Heart left ventricle (tissue), 13 donors: Measurements from ENCODE around the gene RUNX2.

ENCODE experiments used
- CTCF ChIP-seq, 12 donors: fragments of 200-600 bp; sonication (generic) in 4 of 12; IDR thresholded peaks; one replicate each; pipeline versions ENCODE4 v1.5.0 to v1.8.0; 2018 to 2022; ENCODE audit warnings: antibody characterized with exemption in 12 of 12, mild to moderate bottlenecking in 5 of 12
- POLR2A ChIP-seq, 2 donors: fragments of 450-650 bp; IDR thresholded peaks; one replicate each; pipeline ENCODE4 v1.6.1; 2017; ENCODE audit warnings: antibody characterized with exemption in 2 of 2, mild to moderate bottlenecking in 2 of 2, moderate library complexity in 2 of 2
- donor health status: ischemic (EF 13 %, LVEDD 7.1; RV severe dilation, severe dysfunction).
- donor health status: DM: no; HTN: yes; CAD: no.
- donor health status: DM: no; HTN: no; CAD: no.
- donor health status: ischemic (EF 25% LVEDD 6.9; RV normal size, moderate dysfunction).
- donor health status: ischemic (EF 25% LVEDD 5.7; RV mildly dilated, moderate dysfunction).
- donor health status: ischemic (EF 35%, LVEDD 5.7; RV mildly dilated, moderate dysfunction).
- donor health status: nonischemic (EF 11% LVEDD 7.7; RV severe dilation, severe dysfunction).
- donor health status: DM: yes; HTN: yes; CAD: no.
- donor health status: PGD.
- donor health status: ischemic (EF 29% LVEDD 5.4; RV normal size, mild dysfunction).
- donor health status: nonischemic (EF 23%, LVEDD 6.1; RV moderate dilation, normal function).

DNA sequence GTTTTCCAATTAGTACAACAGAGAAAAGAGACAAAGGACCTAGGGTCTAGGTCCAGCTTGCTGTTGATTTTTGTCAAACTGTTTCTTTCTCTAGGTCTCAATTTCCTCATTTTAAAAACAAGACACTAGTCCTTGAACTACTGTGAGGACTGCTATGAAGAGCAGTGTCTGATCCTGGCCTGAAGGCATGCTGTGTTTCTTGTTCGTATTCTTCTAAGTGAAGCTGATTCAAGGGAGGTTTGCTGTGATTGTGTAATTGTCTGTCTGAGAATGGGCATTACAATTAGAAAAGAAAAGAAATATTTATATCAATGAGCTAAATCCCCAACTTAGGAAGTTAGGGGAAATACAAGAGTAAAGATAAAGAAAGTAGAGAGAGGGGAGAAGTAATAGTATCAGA lies 277.8 kb downstream of the RUNX2 start:
- TF ChIP-seq CTCF (IDR thresholded peaks at IDR 0.05) (no peak), POLR2A (IDR thresholded peaks at IDR 0.05) (no peak)
